Neutrophil (primary cell): ENCODE results near the gene IRAG1.

Source experiments
- H3K27ac ChIP-seq: fragments of 200-600 bp; sonication (generic); 2 replicates; pipeline ENCODE4 v1.5.1; 2016; ENCODE audit warnings: mild to moderate bottlenecking, moderate library complexity
- H3K27me3 ChIP-seq: fragments of 200-600 bp; sonication (generic); 2 replicates; pipeline ENCODE4 v1.6.0; 2016; ENCODE audit warnings: mild to moderate bottlenecking
- H3K36me3 ChIP-seq: fragments of 200-600 bp; sonication (generic); 2 replicates; pipeline ENCODE4 v1.5.1; 2017
- H3K4me1 ChIP-seq, 2 experiments: fragments of 200-600 bp in 1 of 2; sonication (generic) in 1 of 2; 1 replicate in 1 of 2; 2 replicates in 1 of 2; pipeline versions ENCODE4 v1.5.1 to v1.6.1; 2013 to 2016; ENCODE audit warnings: low read depth in 1 of 2, low read length in 1 of 2, mild to moderate bottlenecking in 1 of 2, moderate library complexity in 1 of 2; ENCODE audit not compliant: control insufficient read depth in 1 of 2, insufficient read depth in 1 of 2
- H3K4me3 ChIP-seq, 2 experiments: fragments of 200-600 bp in 1 of 2; sonication (generic) in 1 of 2; 1 replicate in 1 of 2; 2 replicates in 1 of 2; pipeline ENCODE4 v1.5.1; 2013 to 2016; ENCODE audit warnings: low read depth in 1 of 2, low read length in 1 of 2, mild to moderate bottlenecking in 1 of 2, moderate library complexity in 1 of 2
- H3K9me3 ChIP-seq: fragments of 200-600 bp; sonication (generic); 2 replicates; pipeline ENCODE4 v1.5.1; 2016
- TF ChIP-seq, protein P1 (sequence below): fragments of 200-600 bp; sonication (generic); IDR thresholded peaks from 2 replicates; pipeline ENCODE4 v1.5.1; 2016; ENCODE audit warnings: antibody characterized with exemption

The IRAG1 gene

DNA sequence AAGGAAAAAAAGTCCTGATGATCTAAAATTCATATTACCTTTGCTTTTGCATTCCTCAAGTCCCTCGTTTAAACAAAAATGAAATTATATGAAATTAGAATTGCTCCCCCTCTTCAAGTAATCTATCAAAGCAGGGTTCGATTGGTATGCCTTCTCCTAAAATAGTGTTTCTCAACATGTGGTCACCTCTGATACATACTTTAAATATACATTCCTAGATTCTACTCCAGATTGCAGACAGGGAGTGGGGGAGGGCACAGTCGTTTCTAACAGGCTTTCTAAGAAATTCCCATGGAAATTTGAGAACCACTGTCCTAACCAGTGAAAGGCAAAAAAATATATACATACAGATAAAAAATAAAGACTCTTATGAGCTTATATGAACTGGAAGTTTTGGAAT is 22.6 kb upstream of the IRAG1 start:
- no peaks in the 10 kb centered on the region for H3K9me3 ChIP-seq
- TF ChIP-seq, protein P1, sequence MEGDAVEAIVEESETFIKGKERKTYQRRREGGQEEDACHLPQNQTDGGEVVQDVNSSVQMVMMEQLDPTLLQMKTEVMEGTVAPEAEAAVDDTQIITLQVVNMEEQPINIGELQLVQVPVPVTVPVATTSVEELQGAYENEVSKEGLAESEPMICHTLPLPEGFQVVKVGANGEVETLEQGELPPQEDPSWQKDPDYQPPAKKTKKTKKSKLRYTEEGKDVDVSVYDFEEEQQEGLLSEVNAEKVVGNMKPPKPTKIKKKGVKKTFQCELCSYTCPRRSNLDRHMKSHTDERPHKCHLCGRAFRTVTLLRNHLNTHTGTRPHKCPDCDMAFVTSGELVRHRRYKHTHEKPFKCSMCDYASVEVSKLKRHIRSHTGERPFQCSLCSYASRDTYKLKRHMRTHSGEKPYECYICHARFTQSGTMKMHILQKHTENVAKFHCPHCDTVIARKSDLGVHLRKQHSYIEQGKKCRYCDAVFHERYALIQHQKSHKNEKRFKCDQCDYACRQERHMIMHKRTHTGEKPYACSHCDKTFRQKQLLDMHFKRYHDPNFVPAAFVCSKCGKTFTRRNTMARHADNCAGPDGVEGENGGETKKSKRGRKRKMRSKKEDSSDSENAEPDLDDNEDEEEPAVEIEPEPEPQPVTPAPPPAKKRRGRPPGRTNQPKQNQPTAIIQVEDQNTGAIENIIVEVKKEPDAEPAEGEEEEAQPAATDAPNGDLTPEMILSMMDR = no peak
- H3K4me1 ChIP-seq = no peaks in the 10 kb centered on the region
- no peak overlapping the region for H3K4me3 ChIP-seq
- H3K36me3 ChIP-seq = no peaks in the 10 kb centered on the region
- no peak overlapping the region for H3K27ac ChIP-seq
- H3K27me3 ChIP-seq = no peaks in the 10 kb centered on the region

DNA sequence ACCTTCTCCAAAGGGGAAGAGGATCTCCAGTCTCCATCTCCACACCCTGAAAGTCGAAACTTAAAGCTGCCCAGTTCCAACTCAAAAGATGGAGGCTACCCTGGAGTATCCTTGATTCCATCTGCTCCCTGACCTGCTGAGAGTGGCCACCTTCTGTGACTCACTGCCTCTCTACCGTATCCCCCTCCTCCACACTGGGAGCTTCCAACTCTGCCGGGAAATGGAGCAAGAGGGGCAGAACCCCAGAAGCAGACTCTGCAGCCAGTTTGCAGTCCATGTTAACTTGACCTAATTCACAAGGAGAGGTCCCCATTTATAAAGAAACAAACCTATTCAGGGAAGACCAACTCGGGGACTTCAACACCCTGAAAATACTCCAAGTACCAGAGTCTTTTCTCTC is 22.0 kb upstream of the IRAG1 start:
- Histone ChIP-seq H3K9me3 (no peaks in the 10 kb centered on the region), H3K4me1 (no peaks in the 10 kb centered on the region), H3K4me3 (no peak overlapping the region), H3K36me3 (no peaks in the 10 kb centered on the region), H3K27me3 (no peaks in the 10 kb centered on the region), H3K27ac (no peak overlapping the region)
- TF ChIP-seq, protein P1 = no peak

DNA sequence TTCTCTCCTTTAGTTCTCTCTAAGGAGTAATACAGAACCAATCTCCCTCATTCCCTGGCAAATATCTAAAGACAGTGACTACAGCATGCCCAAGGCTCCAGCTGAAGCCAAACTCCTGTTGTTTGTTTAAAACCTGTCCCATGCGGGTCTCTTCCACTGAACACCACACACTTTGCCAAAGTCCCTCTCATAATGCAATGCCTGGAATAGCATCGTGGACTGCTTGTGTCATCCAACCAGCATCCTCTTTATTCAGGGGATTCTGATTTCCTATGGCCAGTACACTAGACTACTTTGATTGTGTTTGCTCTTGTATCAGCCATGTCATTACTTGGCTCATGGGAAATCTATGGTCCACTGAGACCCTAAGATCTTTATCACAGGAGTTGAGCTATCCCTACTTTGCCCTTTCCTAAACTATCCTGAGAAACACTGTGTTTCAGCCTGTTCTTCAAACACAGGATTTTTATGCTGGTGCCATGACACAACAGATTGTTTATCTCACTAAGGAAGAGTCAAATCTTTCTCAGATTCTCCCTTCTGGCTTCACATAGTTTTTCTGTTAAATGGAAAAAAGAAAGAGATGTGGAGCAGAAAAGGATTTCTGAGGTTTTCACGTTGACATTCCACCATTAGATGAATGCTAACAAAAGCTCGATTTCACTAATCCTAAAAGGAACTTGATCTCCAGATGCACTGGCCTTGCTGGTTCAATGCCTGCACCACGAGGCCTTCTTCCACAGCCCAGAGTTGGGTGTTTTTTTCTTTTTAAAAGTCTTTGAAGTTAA is 15.9 kb upstream of the IRAG1 start:
- H3K4me3 ChIP-seq = no peak overlapping the region
- no peaks in the 10 kb centered on the region for H3K4me1 ChIP-seq
- H3K36me3 ChIP-seq = no peaks in the 10 kb centered on the region
- TF ChIP-seq, protein P1 = no peak
- H3K27ac ChIP-seq = no peak overlapping the region
- no peaks in the 10 kb centered on the region for H3K27me3 ChIP-seq
- H3K9me3 ChIP-seq = no peaks in the 10 kb centered on the region

DNA sequence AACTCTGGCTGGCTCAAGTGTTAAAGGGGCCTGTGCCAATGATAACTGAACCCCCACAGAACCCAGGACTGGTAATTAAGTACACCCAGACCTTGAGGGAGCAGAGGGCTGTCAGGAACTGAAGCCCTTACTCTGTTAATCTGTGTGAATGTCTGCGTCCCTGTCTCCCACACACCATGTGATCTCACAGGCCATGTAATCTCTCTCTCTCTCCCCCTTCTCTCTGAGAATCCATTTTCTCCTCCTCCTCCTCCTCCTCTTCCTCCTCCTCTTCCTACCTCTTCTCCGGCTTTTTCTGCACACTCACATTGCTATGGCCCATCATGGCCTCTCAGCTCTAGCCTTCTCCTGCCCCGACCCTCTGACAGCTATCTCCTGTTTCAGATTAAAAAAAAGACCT is 14.6 kb upstream of the IRAG1 start:
- Histone ChIP-seq H3K27ac (no peak overlapping the region), H3K27me3 (no peaks in the 10 kb centered on the region), H3K4me3 (no peak overlapping the region), H3K36me3 (no peaks in the 10 kb centered on the region), H3K9me3 (no peaks in the 10 kb centered on the region), H3K4me1 (no peaks in the 10 kb centered on the region)
- TF ChIP-seq, protein P1 = no peak

DNA sequence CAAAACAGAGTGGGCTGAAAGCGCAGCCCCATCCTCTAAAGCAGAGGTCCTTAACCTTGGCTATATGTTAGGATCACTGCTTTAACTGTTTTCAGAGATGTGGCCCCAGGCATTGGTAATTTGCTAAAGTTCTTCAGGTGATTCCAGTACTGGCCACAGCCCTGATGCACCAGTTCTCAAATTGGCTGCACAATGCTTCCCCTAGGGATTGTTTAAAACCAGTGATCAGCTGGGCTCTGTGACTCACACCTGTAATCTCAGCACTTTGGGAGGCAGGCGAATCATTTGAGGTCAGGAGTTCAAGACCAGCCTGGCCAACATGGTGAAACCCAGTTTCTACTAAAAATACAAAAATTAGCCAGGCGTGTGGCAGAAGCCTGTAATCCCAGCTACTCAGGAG is 8.4 kb upstream of the IRAG1 start:
- Histone ChIP-seq H3K9me3 (no peaks in the 10 kb centered on the region), H3K4me3 (no peak overlapping the region), H3K27ac (no peak overlapping the region), H3K27me3 (no peaks in the 10 kb centered on the region), H3K4me1 (no peaks in the 10 kb centered on the region), H3K36me3 (no peaks in the 10 kb centered on the region)
- TF ChIP-seq, protein P1 = no peak
